Endothelial cell of umbilical vein (primary cell): ENCODE measurements around the gene SEPTIN5. TPM values are rescaled to one million over a fixed set of nuclear protein-coding genes. Genes with fewer than 3 reads are reported as not detected.

ENCODE experiments used
- BruUV-seq: library from RNA; stranded (reverse); fragments of 400-500 nt; replicated peaks from 2 replicates; lab custom pipeline; 2021; lab: Mats Ljungman, UMichigan
- CTCF ChIA-PET: fragments of 300-600, 350-600 bp; sonication (Branson Sonifier 250); formaldehyde crosslinking; loops from one replicate; lab custom pipeline; 2021; ENCODE audit warnings: antibody characterized with exemption, inconsistent platforms; lab: Charles Lee
- POLR2A ChIA-PET: fragments of 300-600, 350-600 bp; sonication (Branson Sonifier 250); formaldehyde crosslinking; loops from one replicate; lab custom pipeline; 2021; ENCODE audit warnings: antibody characterized with exemption, inconsistent platforms; lab: Charles Lee
- DNase-seq: peaks from one replicate; pipeline ENCODE4 v3.0.0-alpha.2; 2011; ENCODE audit warnings: low read depth, low spot score
- FAIRE-seq: peaks from 2 replicates; lab custom pipeline; 2011; peaks lifted over from hg19 to GRCh38; lab: Jason Lieb, UNC
- H2AFZ ChIP-seq: 2 replicates; pipeline ENCODE4 v1.6.0; 2012; ENCODE audit warnings: low read depth, low read length, control low read depth, inconsistent platforms
- H3K27ac ChIP-seq: 2 replicates; pipeline ENCODE4 v1.5.1; 2011; ENCODE audit warnings: low read depth, mild to moderate bottlenecking, control low read depth, low read length, moderate library complexity; ENCODE audit not compliant: insufficient read depth
- H3K27me3 ChIP-seq, 2 experiments: 2 replicates each; pipeline versions ENCODE4 v1.6.0 to v1.6.1; 2011; ENCODE audit warnings: low read length in 2 of 2, mixed read lengths in 1 of 2; ENCODE audit not compliant: control insufficient read depth in 2 of 2, insufficient read depth in 2 of 2
- H3K36me3 ChIP-seq, 2 experiments: 2 replicates in 1 of 2; 3 replicates in 1 of 2; pipeline ENCODE4 v1.5.1; 2011; ENCODE audit warnings: low read length in 2 of 2, mild to moderate bottlenecking in 1 of 2, moderate library complexity in 1 of 2; ENCODE audit not compliant: control insufficient read depth in 2 of 2, insufficient read depth in 2 of 2; ENCODE audit errors: extremely low read depth in 1 of 2
- H3K4me1 ChIP-seq: 3 replicates; pipeline ENCODE4 v1.5.1; 2011; ENCODE audit warnings: mild to moderate bottlenecking, low read length; ENCODE audit not compliant: control insufficient read depth, insufficient read depth; ENCODE audit errors: extremely low read depth
- H3K4me2 ChIP-seq: 2 replicates; pipeline ENCODE4 v1.6.1; 2011; ENCODE audit warnings: low read length, control low read depth, mixed read lengths; ENCODE audit not compliant: insufficient read depth
- H3K4me3 ChIP-seq, 3 experiments: fragments of 200-600 bp in 1 of 3; sonication (generic), shearing (Covaris generic) in 1 of 3; replicated peaks in 1 of 3; 2 replicates each; pipeline ENCODE4 v1.5.1; 2011 to 2016; ENCODE audit warnings: control low read depth in 3 of 3, low read length in 3 of 3, mild to moderate bottlenecking in 2 of 3, inconsistent platforms in 1 of 3, low read depth in 1 of 3, moderate library complexity in 1 of 3; ENCODE audit not compliant: insufficient read depth in 1 of 3
- H3K79me2 ChIP-seq: 2 replicates; pipeline ENCODE4 v1.6.0; 2012; ENCODE audit warnings: low read length, inconsistent platforms; ENCODE audit not compliant: control insufficient read depth, insufficient read depth
- H3K9ac ChIP-seq: replicated peaks from 2 replicates; pipeline ENCODE3; 2011; ENCODE audit warnings: low read length, control low read depth; ENCODE audit not compliant: insufficient read depth; ENCODE audit errors: extremely low read depth
- H3K9me1 ChIP-seq: replicated peaks from 3 replicates; pipeline ENCODE4 v1.6.0; 2011; ENCODE audit warnings: mild to moderate bottlenecking, low read length; ENCODE audit not compliant: control insufficient read depth, insufficient read depth; ENCODE audit errors: extremely low read depth
- H3K9me3 ChIP-seq: replicated peaks from 2 replicates; pipeline ENCODE4 v1.5.1; 2012; ENCODE audit warnings: low read length, inconsistent platforms; ENCODE audit not compliant: control insufficient read depth, insufficient read depth
- H4K20me1 ChIP-seq: replicated peaks from 2 replicates; pipeline ENCODE3; 2011; ENCODE audit warnings: mild to moderate bottlenecking, low read length; ENCODE audit not compliant: control insufficient read depth, insufficient read depth; ENCODE audit errors: extremely low read depth
- CTCF ChIP-seq, 2 donors: IDR thresholded peaks; 1 replicate in 1 of 2; 2 replicates in 1 of 2; pipeline ENCODE4 v1.5.1; 2011; ENCODE audit warnings: low read length in 2 of 2, mild to moderate bottlenecking in 2 of 2, moderate library complexity in 2 of 2, control low read depth in 1 of 2, inconsistent platforms in 1 of 2, low read depth in 1 of 2; ENCODE audit not compliant: insufficient read depth in 1 of 2; ENCODE audit errors: extremely low read depth in 1 of 2
- EZH2 ChIP-seq: IDR thresholded peaks from 2 replicates; pipeline ENCODE4 v1.6.1; 2012; ENCODE audit warnings: borderline replicate concordance, low read depth, mild to moderate bottlenecking, moderate library complexity, low read length, inconsistent platforms; ENCODE audit not compliant: severe bottlenecking
- FOS ChIP-seq: IDR thresholded peaks from 2 replicates; pipeline ENCODE4 v1.6.1; 2011; ENCODE audit warnings: mild to moderate bottlenecking, low read length, moderate library complexity, borderline replicate concordance; ENCODE audit not compliant: insufficient read depth
- GATA2 ChIP-seq: IDR thresholded peaks from 2 replicates; pipeline ENCODE4 v1.7.0; 2011; ENCODE audit warnings: low read depth, mild to moderate bottlenecking, moderate library complexity, mixed read lengths, low read length; ENCODE audit not compliant: insufficient read length, insufficient read depth
- JUN ChIP-seq: IDR thresholded peaks from 2 replicates; pipeline ENCODE4 v1.6.1; 2011; ENCODE audit warnings: borderline replicate concordance, low read depth; ENCODE audit not compliant: insufficient read length, insufficient read depth
- MYC ChIP-seq: IDR thresholded peaks from one replicate; pipeline ENCODE4 v1.6.1; 2011; ENCODE audit warnings: mild to moderate bottlenecking, low read depth, low read length
- POLR2A ChIP-seq: IDR thresholded peaks from 2 replicates; pipeline ENCODE4 v1.6.1; 2012; ENCODE audit warnings: low read depth, mild to moderate bottlenecking, control low read depth, low read length
- POLR2AphosphoS5 ChIP-seq: IDR thresholded peaks from 2 replicates; pipeline ENCODE4 v1.6.1; 2012; ENCODE audit warnings: low read depth, mild to moderate bottlenecking, control low read depth, low read length, moderate library complexity; ENCODE audit not compliant: insufficient read depth
- dilution Hi-C: fragments of 300-500 bp; cut with MboI; formaldehyde crosslinking; loops from one replicate; pipeline ENCODE4 v1.15.0; 2019; ENCODE audit warnings: low sequenced_read_pairs; ENCODE audit not compliant: extremely low pct_ligation_motif_present
- intact Hi-C: fragments of 100-400 bp; cut with micrococcal nuclease; formaldehyde crosslinking; loops from one replicate; pipeline ENCODE4 v1.10.0; 2022
- polyA plus RNA-seq, 4 experiments: library from polyadenylated mRNA; depleted of rRNA in 3 of 4; stranded (reverse) in 3 of 4; unstranded in 1 of 4; fragments of >200 nt; gene quantifications; 2 replicates each; pipeline versions ENCODE4 v1.2.1 to v1.2.3, GENCODE V29; 2011 to 2012; ENCODE audit warnings: missing spikeins in 1 of 4
- total RNA-seq: library from RNA; stranded (reverse); gene quantifications from 2 replicates; pipeline ENCODE4 v1.2.3, GENCODE V29; 2021
- TF ChIP-seq, protein P1 (sequence below): IDR thresholded peaks from 2 replicates; pipeline ENCODE4 v1.6.1; 2011; ENCODE audit not compliant: insufficient read depth, insufficient read length

The SEPTIN5 gene
- total and polyA plus RNA-seq, 2 donors (not counting 3 experiments of a cell fraction or from before 2014, with no cell fraction given) = 31.1 to 35.8 TPM

DNA sequence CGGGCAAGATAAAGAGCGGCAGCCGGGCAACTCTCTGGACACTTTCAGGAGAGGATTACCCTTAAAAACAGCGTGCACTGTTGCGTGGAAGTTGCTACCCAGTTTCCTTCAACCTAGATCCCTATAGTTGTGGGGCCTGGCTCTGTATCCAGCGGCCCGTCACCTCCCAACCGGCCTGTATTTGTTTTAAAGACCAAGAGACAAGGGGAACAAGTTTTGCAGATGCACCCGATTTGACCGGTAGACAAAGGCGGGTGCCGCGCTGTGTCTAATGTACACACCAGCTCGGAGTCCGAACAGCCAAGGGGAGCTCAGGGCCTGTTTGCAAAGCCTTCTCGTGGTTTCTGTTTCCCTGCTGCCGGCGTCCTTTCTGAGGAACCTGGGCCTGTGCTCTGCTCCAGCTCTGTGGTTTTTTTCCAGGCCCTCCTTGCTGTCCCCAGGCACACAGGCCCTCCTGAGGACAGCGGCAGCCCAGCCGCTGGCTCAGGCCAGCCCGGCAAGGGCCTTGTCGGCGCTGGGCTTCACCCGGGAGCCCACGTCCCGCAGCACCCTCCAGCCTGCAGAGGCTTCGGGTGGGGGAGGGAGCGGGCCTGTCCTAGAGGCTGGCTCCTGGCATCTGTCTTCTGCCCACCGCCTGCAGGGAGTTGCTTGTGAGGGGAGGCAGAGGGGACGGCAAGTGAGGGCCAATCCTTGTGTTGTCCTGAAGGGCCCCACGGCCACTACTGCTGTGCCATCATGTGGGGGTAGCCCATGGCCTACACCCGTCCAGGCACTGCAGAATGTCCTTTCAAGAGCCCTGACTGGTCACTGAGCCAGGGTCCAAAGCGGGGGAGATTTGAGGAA, 47.6 kb downstream of the SEPTIN5 start:
- H3K4me1 ChIP-seq = peaks cover 14% of the 10 kb centered on the region
- no TSS peak for BruUV-seq
- H3K27me3 ChIP-seq = peaks cover 17 to 36% of the 10 kb centered on the region in 2 experiments
- POLR2A ChIA-PET = no interaction called here
- peaks cover 31% of the 10 kb centered on the region for H3K79me2 ChIP-seq
- no peaks in the 10 kb centered on the region for H3K9me3 ChIP-seq
- TF ChIP-seq, protein P1, sequence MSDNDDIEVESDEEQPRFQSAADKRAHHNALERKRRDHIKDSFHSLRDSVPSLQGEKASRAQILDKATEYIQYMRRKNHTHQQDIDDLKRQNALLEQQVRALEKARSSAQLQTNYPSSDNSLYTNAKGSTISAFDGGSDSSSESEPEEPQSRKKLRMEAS = no peak
- TF ChIP-seq POLR2A (no peak), EZH2 (peak; percentile 45)
- H3K9me1 ChIP-seq = no peaks in the 10 kb centered on the region
- H2AFZ ChIP-seq = no peak overlapping the region
- H3K36me3 ChIP-seq = no peaks in the 10 kb centered on the region
- DNase-seq = peak; percentile 33
- no peaks in the 10 kb centered on the region for H4K20me1 ChIP-seq
- peak overlapping the region; percentile 51 for H3K9ac ChIP-seq
- intact Hi-C loops (no loop called here), dilution Hi-C loops (no loop called here)
- FAIRE-seq = no peak
- H3K4me2 ChIP-seq = peak overlapping the region; percentile 49
- H3K4me3 ChIP-seq = peak overlapping the region; percentile 49 to 63 (median 50)
- CTCF ChIA-PET = interaction anchor here (0.9 to 4.4 kb wide), 6 partner anchors 9 to 148 kb away, joined by 3 to 18 read pairs (median 6); no protein-coding TSS in a partner anchor
- H3K27ac ChIP-seq = peak overlapping the region; percentile 14

GRCh38 chr22:19762568-19763457, 48.5 kb downstream of the SEPTIN5 start:
- Histone ChIP-seq H3K4me1 (peaks cover 14% of the 10 kb centered on the region), H3K27me3 (peaks cover 19 to 32% of the 10 kb centered on the region in 2 experiments), H3K9ac (peak overlapping the region; percentile 29), H3K36me3 (peaks cover 0 to under 1% of the 10 kb centered on the region in 2 experiments), H3K9me1 (no peaks in the 10 kb centered on the region), H3K27ac (peak overlapping the region; percentile 12), H3K79me2 (peaks cover 31% of the 10 kb centered on the region), H3K4me3 (peak overlapping the region in 2 of 3 experiments; percentile 49 to 50), H3K4me2 (peak overlapping the region; percentile 49), H3K9me3 (no peaks in the 10 kb centered on the region), H2AFZ (no peak overlapping the region), H4K20me1 (no peaks in the 10 kb centered on the region)
- ChIA-PET POLR2A (no interaction called here), CTCF (interaction anchor here (0.9 to 4.4 kb wide), 4 partner anchors 8 to 147 kb away, joined by 3 to 18 read pairs (median 10); no protein-coding TSS in a partner anchor)
- dilution Hi-C loops = no loop called here
- intact Hi-C loops = no loop called here
- TF ChIP-seq POLR2AphosphoS5 (no peak), EZH2 (no peak), GATA2 (no peak), MYC (no peak), JUN (no peak), CTCF (IDR thresholded peaks at IDR 0.05; ENCODE audit: extremely low read depth in 1 of 2, insufficient read depth in 1 of 2, low read depth in 1 of 2, low read length in 2 of 2) (no peak), FOS (no peak), POLR2A (no peak)
- TF ChIP-seq, protein P1 = no peak
- FAIRE-seq = no peak
- DNase-seq = peak; percentile 35
- BruUV-seq = no TSS peak
